HL-60 (cell line): ENCODE results near the gene NGLY1.

Source experiments
- DNase-seq, 2 experiments: peaks; one replicate each; pipeline ENCODE4 v3.0.0-alpha.2; 2010 to 2020; ENCODE audit warnings: low read depth in 1 of 2, low spot score in 1 of 2
- H3K27ac ChIP-seq: fragments of 250-450 bp; sonication (Bioruptor Pico); replicated peaks from 2 replicates; pipeline ENCODE4 v1.5.1; 2020; ENCODE audit warnings: mild to moderate bottlenecking, moderate library complexity
- H3K27me3 ChIP-seq: fragments of 250-450 bp; sonication (Bioruptor Pico); 2 replicates; pipeline ENCODE4 v1.5.1; 2021; ENCODE audit warnings: mild to moderate bottlenecking, moderate library complexity; ENCODE audit not compliant: insufficient read depth, poor library complexity, severe bottlenecking
- H3K4me3 ChIP-seq: replicated peaks from 2 replicates; pipeline ENCODE4 v1.5.1; 2011; ENCODE audit warnings: mild to moderate bottlenecking, control low read depth, low read length; ENCODE audit not compliant: insufficient read depth
- CTCF ChIP-seq: IDR thresholded peaks from one replicate; pipeline ENCODE4 v1.5.1; 2011; ENCODE audit warnings: low read length, control low read depth, inconsistent platforms; ENCODE audit not compliant: insufficient read depth
- GABPA ChIP-seq: IDR thresholded peaks from 2 replicates; pipeline ENCODE4 v1.6.1; 2012; ENCODE audit warnings: low read depth
- REST ChIP-seq: IDR thresholded peaks from 2 replicates; pipeline ENCODE4 v1.6.1; 2012; ENCODE audit warnings: low read depth; ENCODE audit not compliant: insufficient replicate concordance
- SPI1 ChIP-seq: IDR thresholded peaks from 2 replicates; pipeline ENCODE4 v1.6.1; 2012; ENCODE audit warnings: low read depth, mild to moderate bottlenecking, borderline replicate concordance

Gene NGLY1

GRCh38 chr3:25674670-25675069 lies 108.6 kb downstream of the NGLY1 start:
- Histone ChIP-seq H3K4me3 (no peak overlapping the region), H3K27me3 (no peaks in the 10 kb centered on the region)

GRCh38 chr3:25673738-25674298 lies 109.4 kb downstream of the NGLY1 start:
- Histone ChIP-seq H3K27me3 (no peaks in the 10 kb centered on the region), H3K4me3 (no peak overlapping the region), H3K27ac (no peak overlapping the region)
- DNase-seq: no peak
- TF ChIP-seq REST (no peak), CTCF (no peak), SPI1 (no peak), GABPA (no peak)

More at GRCh38 chr3:25674670-25675069, 108.6 kb downstream of the NGLY1 start:
- no peak overlapping the region for H3K27ac ChIP-seq
- no peak for TF ChIP-seq SPI1
- no peak for DNase-seq
